HepG2 (cell line): Measurements from ENCODE around the gene NME8. TPM values are rescaled to one million over a fixed set of nuclear protein-coding genes. Genes with fewer than 3 reads are reported as not detected.

Experiments
- CAMTA2 ChIP-seq: sonication (generic); formaldehyde crosslinking; IDR thresholded peaks from 2 replicates; pipeline ENCODE4 v1.4.0; 2020; ENCODE audit warnings: mild to moderate bottlenecking, missing genetic modification reagents, borderline replicate concordance
- GZF1 ChIP-seq: sonication (generic); formaldehyde crosslinking; IDR thresholded peaks from 2 replicates; pipeline ENCODE4 v1.5.1; 2020; ENCODE audit warnings: mild to moderate bottlenecking, missing genetic modification reagents
- HNF4A ChIP-seq: sonication (generic); formaldehyde crosslinking; IDR thresholded peaks from 2 replicates; pipeline ENCODE4 v1.4.0; 2020; ENCODE audit warnings: missing genetic modification reagents
- SP1 ChIP-seq, 2 experiments: fragments of 450-650 bp in 1 of 2; sonication (generic) in 1 of 2; formaldehyde crosslinking in 1 of 2; IDR thresholded peaks; 2 replicates each; pipeline versions ENCODE4 v1.4.0 to v1.6.1; 2016 to 2020; ENCODE audit warnings: missing genetic modification reagents in 1 of 2
- SRSF1 ChIP-seq: fragments of 200-400 bp; formaldehyde crosslinking; optimal IDR thresholded peaks from 2 replicates; pipeline ENCODE3; 2017; ENCODE audit warnings: mild to moderate bottlenecking, low read depth, low read length, moderate library complexity
- STAT6 ChIP-seq: sonication (generic); formaldehyde crosslinking; IDR thresholded peaks from 2 replicates; pipeline ENCODE4 v1.4.0; 2020; ENCODE audit warnings: missing genetic modification reagents, mild to moderate bottlenecking, borderline replicate concordance
- THAP8 ChIP-seq: sonication (generic); formaldehyde crosslinking; IDR thresholded peaks from 2 replicates; pipeline ENCODE4 v1.5.1; 2020; ENCODE audit warnings: missing genetic modification reagents, mild to moderate bottlenecking, borderline replicate concordance
- THYN1 ChIP-seq: sonication (generic); formaldehyde crosslinking; IDR thresholded peaks from 2 replicates; pipeline ENCODE4 v1.8.1; 2023; ENCODE audit warnings: low read depth, mild to moderate bottlenecking, moderate library complexity, missing genetic modification reagents, borderline replicate concordance
- TSC22D2 ChIP-seq: sonication (generic); formaldehyde crosslinking; IDR thresholded peaks from 2 replicates; pipeline ENCODE4 v1.5.1; 2020; ENCODE audit warnings: missing genetic modification reagents, mild to moderate bottlenecking, borderline replicate concordance
- ZMAT3 ChIP-seq: sonication (generic); formaldehyde crosslinking; conservative IDR thresholded peaks from 2 replicates; pipeline ENCODE4 v1.7.0; 2021; ENCODE audit warnings: missing genetic modification reagents
- ZNF383 ChIP-seq: sonication (generic); formaldehyde crosslinking; IDR thresholded peaks from 2 replicates; pipeline ENCODE4 v1.4.0; 2020; ENCODE audit warnings: missing genetic modification reagents, mild to moderate bottlenecking, borderline replicate concordance
- ZNF513 ChIP-seq: sonication (generic); formaldehyde crosslinking; conservative IDR thresholded peaks from 2 replicates; pipeline ENCODE4 v1.5.0; 2020; ENCODE audit warnings: missing genetic modification reagents
- ZNF609 ChIP-seq: sonication (generic); formaldehyde crosslinking; IDR thresholded peaks from 2 replicates; pipeline ENCODE4 v1.4.0; 2020; ENCODE audit warnings: mild to moderate bottlenecking, missing genetic modification reagents, borderline replicate concordance
- ZNF720 ChIP-seq: sonication (generic); formaldehyde crosslinking; IDR thresholded peaks from 2 replicates; pipeline ENCODE4 v1.4.0; 2020; ENCODE audit warnings: missing genetic modification reagents
- ZNF788 ChIP-seq: sonication (generic); formaldehyde crosslinking; IDR thresholded peaks from 2 replicates; pipeline ENCODE4 v1.5.0; 2020; ENCODE audit warnings: mild to moderate bottlenecking, missing genetic modification reagents, borderline replicate concordance
- polyA plus RNA-seq, 8 experiments: library from polyadenylated mRNA; depleted of rRNA in 3 of 8; stranded (reverse) in 7 of 8; unstranded in 1 of 8; fragments of >200 nt; fragmentation: Illumina TruSeq in 4 of 8; extraction: Trizol in 4 of 8; gene quantifications; 2 replicates each; pipeline versions ENCODE4 v1.2.1 to v1.2.3, GENCODE V29; 2011 to 2016; ENCODE audit warnings: low read depth in 4 of 8, missing spikeins in 1 of 8, mixed read lengths in 1 of 8; ENCODE audit not compliant: insufficient read depth in 1 of 8
- total RNA-seq, 5 experiments: library from RNA; depleted of rRNA; stranded (reverse); fragments of >200 nt; fragmentation: Illumina TruSeq; extraction: Trizol; gene quantifications; 2 replicates each; pipeline ENCODE4 v1.2.3, GENCODE V29; 2016; ENCODE audit warnings: low read depth in 1 of 5

Gene NME8
- total and polyA plus RNA-seq, 2 of the 13 experiments (the other 11 are each of a cell fraction or from before 2014, with no cell fraction given) = not detected

- TF ChIP-seq STAT6 (CRISPR knock-in tag) (peak; percentile 89), ZNF513 (CRISPR knock-in tag) (no peak), ZNF383 (peak; percentile 31; the same call in 1 of the 2 replicates), GZF1 (no peak), TSC22D2 (CRISPR knock-in tag) (peak; percentile 81; the same call in 1 of the 2 replicates), HNF4A (CRISPR knock-in tag) (peak; percentile 100), ZMAT3 (CRISPR knock-in tag) (peak; percentile 75; the same call in 1 of the 2 replicates), ZNF788 (peak; percentile 96; the same call in 1 of the 2 replicates), SP1 (IDR thresholded peaks at IDR 0.05) (no peak), SP1 (CRISPR knock-in tag; IDR thresholded peaks at IDR 0.05) (peak; percentile 49), ZNF720 (CRISPR knock-in tag) (no peak), THAP8 (no peak), ZNF609 (CRISPR knock-in tag) (peak; percentile 96), SRSF1 (no peak), CAMTA2 (CRISPR knock-in tag) (no peak), THYN1 (CRISPR knock-in tag) (0 out of 2 replicates have a peak, but pooled peaks have one; percentile 52)
These were observed 94.7 kb downstream of the NME8 start (continued) for GRCh38 chr7:37942934-37943610.
